Liver (tissue), 3 donors: ENCODE measurements around the gene LIN9.

Experiments
- CTCF ChIP-seq: fragments of 150-350 bp; IDR thresholded peaks from 2 replicates; pipeline ENCODE4 v1.5.1; 2017; ENCODE audit warnings: improper control_type of control experiment, low read depth, low read length; ENCODE audit not compliant: missing input control
- FOXA1 ChIP-seq: IDR thresholded peaks from 2 replicates; pipeline ENCODE4 v1.6.1; 2016; ENCODE audit warnings: antibody characterized with exemption
- GABPA ChIP-seq, 2 donors: IDR thresholded peaks in 1 of 2; conservative IDR thresholded peaks in 1 of 2; 2 replicates each; pipeline ENCODE4 v1.6.1; 2016; ENCODE audit warnings: antibody characterized with exemption in 2 of 2, mild to moderate bottlenecking in 1 of 2, moderate library complexity in 1 of 2
- HNF4A ChIP-seq, 2 donors: conservative IDR thresholded peaks; 2 replicates each; pipeline ENCODE4 v1.6.1; 2016; ENCODE audit warnings: antibody characterized with exemption in 2 of 2, mild to moderate bottlenecking in 2 of 2
- JUND ChIP-seq, 2 donors: IDR thresholded peaks; 2 replicates each; pipeline ENCODE4 v1.6.1; 2016; ENCODE audit warnings: antibody characterized with exemption in 2 of 2
- MAX ChIP-seq: IDR thresholded peaks from 2 replicates; pipeline ENCODE4 v1.6.1; 2016; ENCODE audit warnings: antibody characterized with exemption
- RAD21 ChIP-seq, 2 donors: IDR thresholded peaks; 2 replicates each; pipeline ENCODE4 v1.6.1; 2016; ENCODE audit warnings: antibody characterized with exemption in 2 of 2, mild to moderate bottlenecking in 2 of 2
- SP1 ChIP-seq: IDR thresholded peaks from 2 replicates; pipeline ENCODE4 v1.6.1; 2018; ENCODE audit warnings: antibody characterized with exemption, mild to moderate bottlenecking
- TAF1 ChIP-seq: conservative IDR thresholded peaks from 2 replicates; pipeline ENCODE4 v1.6.1; 2016; ENCODE audit warnings: antibody characterized with exemption, mild to moderate bottlenecking
- YY1 ChIP-seq: IDR thresholded peaks from 2 replicates; pipeline ENCODE4 v1.6.1; 2016; ENCODE audit warnings: antibody characterized with exemption, mild to moderate bottlenecking
- ZBTB33 ChIP-seq: IDR thresholded peaks from 2 replicates; pipeline ENCODE4 v1.6.1; 2016; ENCODE audit warnings: antibody characterized with exemption
- TF ChIP-seq, protein P1 (sequence below): IDR thresholded peaks from 2 replicates; pipeline ENCODE4 v1.6.1; 2016; ENCODE audit warnings: antibody characterized with exemption, mild to moderate bottlenecking
- donor health status: healthy.
- donor health status: healthy.

GRCh38 chr1:226223786-226224244 lies 85.1 kb downstream of the LIN9 start:
- no peak for TF ChIP-seq HNF4A (conservative IDR thresholded peaks at IDR 0.05)
- no peak for TF ChIP-seq CTCF
- TF ChIP-seq GABPA (IDR thresholded peaks at IDR 0.05 in 1 of 2, conservative IDR thresholded peaks at IDR 0.05 in 1 of 2): no peak
- no peak for TF ChIP-seq YY1
- TF ChIP-seq, protein P1, sequence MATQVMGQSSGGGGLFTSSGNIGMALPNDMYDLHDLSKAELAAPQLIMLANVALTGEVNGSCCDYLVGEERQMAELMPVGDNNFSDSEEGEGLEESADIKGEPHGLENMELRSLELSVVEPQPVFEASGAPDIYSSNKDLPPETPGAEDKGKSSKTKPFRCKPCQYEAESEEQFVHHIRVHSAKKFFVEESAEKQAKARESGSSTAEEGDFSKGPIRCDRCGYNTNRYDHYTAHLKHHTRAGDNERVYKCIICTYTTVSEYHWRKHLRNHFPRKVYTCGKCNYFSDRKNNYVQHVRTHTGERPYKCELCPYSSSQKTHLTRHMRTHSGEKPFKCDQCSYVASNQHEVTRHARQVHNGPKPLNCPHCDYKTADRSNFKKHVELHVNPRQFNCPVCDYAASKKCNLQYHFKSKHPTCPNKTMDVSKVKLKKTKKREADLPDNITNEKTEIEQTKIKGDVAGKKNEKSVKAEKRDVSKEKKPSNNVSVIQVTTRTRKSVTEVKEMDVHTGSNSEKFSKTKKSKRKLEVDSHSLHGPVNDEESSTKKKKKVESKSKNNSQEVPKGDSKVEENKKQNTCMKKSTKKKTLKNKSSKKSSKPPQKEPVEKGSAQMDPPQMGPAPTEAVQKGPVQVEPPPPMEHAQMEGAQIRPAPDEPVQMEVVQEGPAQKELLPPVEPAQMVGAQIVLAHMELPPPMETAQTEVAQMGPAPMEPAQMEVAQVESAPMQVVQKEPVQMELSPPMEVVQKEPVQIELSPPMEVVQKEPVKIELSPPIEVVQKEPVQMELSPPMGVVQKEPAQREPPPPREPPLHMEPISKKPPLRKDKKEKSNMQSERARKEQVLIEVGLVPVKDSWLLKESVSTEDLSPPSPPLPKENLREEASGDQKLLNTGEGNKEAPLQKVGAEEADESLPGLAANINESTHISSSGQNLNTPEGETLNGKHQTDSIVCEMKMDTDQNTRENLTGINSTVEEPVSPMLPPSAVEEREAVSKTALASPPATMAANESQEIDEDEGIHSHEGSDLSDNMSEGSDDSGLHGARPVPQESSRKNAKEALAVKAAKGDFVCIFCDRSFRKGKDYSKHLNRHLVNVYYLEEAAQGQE: no peak
- no peak for TF ChIP-seq ZBTB33
- no peak for TF ChIP-seq JUND (IDR thresholded peaks at IDR 0.05)
- no peak for TF ChIP-seq TAF1
- no peak for TF ChIP-seq MAX
- TF ChIP-seq SP1: no peak
- no peak for TF ChIP-seq RAD21 (IDR thresholded peaks at IDR 0.05)
- TF ChIP-seq FOXA1: no peak
